DND-41 (cell line): ENCODE measurements around the gene SLC25A26.

ENCODE experiments used
- CTCF ChIP-seq: IDR thresholded peaks from 2 replicates; pipeline ENCODE4 v1.5.1; 2012; ENCODE audit warnings: borderline replicate concordance, low read length, moderate library complexity, mild to moderate bottlenecking; ENCODE audit not compliant: poor library complexity, severe bottlenecking; ENCODE audit errors: extremely low read depth
- EZH2 ChIP-seq: IDR thresholded peaks from 3 replicates; pipeline ENCODE4 v1.6.1; 2012; ENCODE audit warnings: borderline replicate concordance, low read depth, mild to moderate bottlenecking, moderate library complexity, low read length, inconsistent platforms; ENCODE audit not compliant: severe bottlenecking

- TF ChIP-seq EZH2 (no peak), CTCF (no peak)
Measured at GRCh38 chr3:66379565-66379964, 158.8 kb downstream of the SLC25A26 start.
